Endothelial cell of umbilical vein (primary cell): ENCODE results near the gene SYDE1. TPM values are rescaled to one million over a fixed set of nuclear protein-coding genes. Genes with fewer than 3 reads are reported as not detected.

Experiments
- BruUV-seq: library from RNA; stranded (reverse); fragments of 400-500 nt; replicated peaks from 2 replicates; lab custom pipeline; 2021; lab: Mats Ljungman, UMichigan
- CTCF ChIA-PET: fragments of 300-600, 350-600 bp; sonication (Branson Sonifier 250); formaldehyde crosslinking; loops from one replicate; lab custom pipeline; 2021; ENCODE audit warnings: antibody characterized with exemption, inconsistent platforms; lab: Charles Lee
- POLR2A ChIA-PET: fragments of 300-600, 350-600 bp; sonication (Branson Sonifier 250); formaldehyde crosslinking; loops from one replicate; lab custom pipeline; 2021; ENCODE audit warnings: antibody characterized with exemption, inconsistent platforms; lab: Charles Lee
- DNase-seq: peaks from one replicate; pipeline ENCODE4 v3.0.0-alpha.2; 2011; ENCODE audit warnings: low read depth, low spot score
- FAIRE-seq: peaks from 2 replicates; lab custom pipeline; 2011; peaks lifted over from hg19 to GRCh38; lab: Jason Lieb, UNC
- H2AFZ ChIP-seq: 2 replicates; pipeline ENCODE4 v1.6.0; 2012; ENCODE audit warnings: low read depth, low read length, control low read depth, inconsistent platforms
- H3K27ac ChIP-seq: 2 replicates; pipeline ENCODE4 v1.5.1; 2011; ENCODE audit warnings: low read depth, mild to moderate bottlenecking, control low read depth, low read length, moderate library complexity; ENCODE audit not compliant: insufficient read depth
- H3K27me3 ChIP-seq, 2 experiments: 2 replicates each; pipeline versions ENCODE4 v1.6.0 to v1.6.1; 2011; ENCODE audit warnings: low read length in 2 of 2, mixed read lengths in 1 of 2; ENCODE audit not compliant: control insufficient read depth in 2 of 2, insufficient read depth in 2 of 2
- H3K36me3 ChIP-seq, 2 experiments: 2 replicates in 1 of 2; 3 replicates in 1 of 2; pipeline ENCODE4 v1.5.1; 2011; ENCODE audit warnings: low read length in 2 of 2, mild to moderate bottlenecking in 1 of 2, moderate library complexity in 1 of 2; ENCODE audit not compliant: control insufficient read depth in 2 of 2, insufficient read depth in 2 of 2; ENCODE audit errors: extremely low read depth in 1 of 2
- H3K4me1 ChIP-seq: 3 replicates; pipeline ENCODE4 v1.5.1; 2011; ENCODE audit warnings: mild to moderate bottlenecking, low read length; ENCODE audit not compliant: control insufficient read depth, insufficient read depth; ENCODE audit errors: extremely low read depth
- H3K4me2 ChIP-seq: 2 replicates; pipeline ENCODE4 v1.6.1; 2011; ENCODE audit warnings: low read length, control low read depth, mixed read lengths; ENCODE audit not compliant: insufficient read depth
- H3K4me3 ChIP-seq, 3 experiments: fragments of 200-600 bp in 1 of 3; sonication (generic), shearing (Covaris generic) in 1 of 3; replicated peaks in 1 of 3; 2 replicates each; pipeline ENCODE4 v1.5.1; 2011 to 2016; ENCODE audit warnings: control low read depth in 3 of 3, low read length in 3 of 3, mild to moderate bottlenecking in 2 of 3, inconsistent platforms in 1 of 3, low read depth in 1 of 3, moderate library complexity in 1 of 3; ENCODE audit not compliant: insufficient read depth in 1 of 3
- H3K79me2 ChIP-seq: 2 replicates; pipeline ENCODE4 v1.6.0; 2012; ENCODE audit warnings: low read length, inconsistent platforms; ENCODE audit not compliant: control insufficient read depth, insufficient read depth
- H3K9ac ChIP-seq: replicated peaks from 2 replicates; pipeline ENCODE3; 2011; ENCODE audit warnings: low read length, control low read depth; ENCODE audit not compliant: insufficient read depth; ENCODE audit errors: extremely low read depth
- H3K9me1 ChIP-seq: replicated peaks from 3 replicates; pipeline ENCODE4 v1.6.0; 2011; ENCODE audit warnings: mild to moderate bottlenecking, low read length; ENCODE audit not compliant: control insufficient read depth, insufficient read depth; ENCODE audit errors: extremely low read depth
- H3K9me3 ChIP-seq: replicated peaks from 2 replicates; pipeline ENCODE4 v1.5.1; 2012; ENCODE audit warnings: low read length, inconsistent platforms; ENCODE audit not compliant: control insufficient read depth, insufficient read depth
- H4K20me1 ChIP-seq: replicated peaks from 2 replicates; pipeline ENCODE3; 2011; ENCODE audit warnings: mild to moderate bottlenecking, low read length; ENCODE audit not compliant: control insufficient read depth, insufficient read depth; ENCODE audit errors: extremely low read depth
- EZH2 ChIP-seq: IDR thresholded peaks from 2 replicates; pipeline ENCODE4 v1.6.1; 2012; ENCODE audit warnings: borderline replicate concordance, low read depth, mild to moderate bottlenecking, moderate library complexity, low read length, inconsistent platforms; ENCODE audit not compliant: severe bottlenecking
- FOS ChIP-seq: IDR thresholded peaks from 2 replicates; pipeline ENCODE4 v1.6.1; 2011; ENCODE audit warnings: mild to moderate bottlenecking, low read length, moderate library complexity, borderline replicate concordance; ENCODE audit not compliant: insufficient read depth
- GATA2 ChIP-seq: IDR thresholded peaks from 2 replicates; pipeline ENCODE4 v1.7.0; 2011; ENCODE audit warnings: low read depth, mild to moderate bottlenecking, moderate library complexity, mixed read lengths, low read length; ENCODE audit not compliant: insufficient read length, insufficient read depth
- JUN ChIP-seq: IDR thresholded peaks from 2 replicates; pipeline ENCODE4 v1.6.1; 2011; ENCODE audit warnings: borderline replicate concordance, low read depth; ENCODE audit not compliant: insufficient read length, insufficient read depth
- MYC ChIP-seq: IDR thresholded peaks from one replicate; pipeline ENCODE4 v1.6.1; 2011; ENCODE audit warnings: mild to moderate bottlenecking, low read depth, low read length
- POLR2A ChIP-seq: IDR thresholded peaks from 2 replicates; pipeline ENCODE4 v1.6.1; 2012; ENCODE audit warnings: low read depth, mild to moderate bottlenecking, control low read depth, low read length
- POLR2AphosphoS5 ChIP-seq: IDR thresholded peaks from 2 replicates; pipeline ENCODE4 v1.6.1; 2012; ENCODE audit warnings: low read depth, mild to moderate bottlenecking, control low read depth, low read length, moderate library complexity; ENCODE audit not compliant: insufficient read depth
- dilution Hi-C: fragments of 300-500 bp; cut with MboI; formaldehyde crosslinking; loops from one replicate; pipeline ENCODE4 v1.15.0; 2019; ENCODE audit warnings: low sequenced_read_pairs; ENCODE audit not compliant: extremely low pct_ligation_motif_present
- intact Hi-C: fragments of 100-400 bp; cut with micrococcal nuclease; formaldehyde crosslinking; loops from one replicate; pipeline ENCODE4 v1.10.0; 2022
- polyA plus RNA-seq, 4 experiments: library from polyadenylated mRNA; depleted of rRNA in 3 of 4; stranded (reverse) in 3 of 4; unstranded in 1 of 4; fragments of >200 nt; gene quantifications; 2 replicates each; pipeline versions ENCODE4 v1.2.1 to v1.2.3, GENCODE V29; 2011 to 2012; ENCODE audit warnings: missing spikeins in 1 of 4
- total RNA-seq: library from RNA; stranded (reverse); gene quantifications from 2 replicates; pipeline ENCODE4 v1.2.3, GENCODE V29; 2021
- TF ChIP-seq, protein P1 (sequence below), 2 donors: IDR thresholded peaks; 1 replicate in 1 of 2; 2 replicates in 1 of 2; pipeline ENCODE4 v1.5.1; 2011; ENCODE audit warnings: low read length in 2 of 2, mild to moderate bottlenecking in 2 of 2, moderate library complexity in 2 of 2, control low read depth in 1 of 2, inconsistent platforms in 1 of 2, low read depth in 1 of 2; ENCODE audit not compliant: insufficient read depth in 1 of 2; ENCODE audit errors: extremely low read depth in 1 of 2
- TF ChIP-seq, protein P2 (sequence below): IDR thresholded peaks from 2 replicates; pipeline ENCODE4 v1.6.1; 2011; ENCODE audit not compliant: insufficient read depth, insufficient read length

SYDE1 gene
- total and polyA plus RNA-seq, 2 donors (not counting 3 experiments of a cell fraction or from before 2014, with no cell fraction given) = 33.1 to 35.3 TPM

DNA sequence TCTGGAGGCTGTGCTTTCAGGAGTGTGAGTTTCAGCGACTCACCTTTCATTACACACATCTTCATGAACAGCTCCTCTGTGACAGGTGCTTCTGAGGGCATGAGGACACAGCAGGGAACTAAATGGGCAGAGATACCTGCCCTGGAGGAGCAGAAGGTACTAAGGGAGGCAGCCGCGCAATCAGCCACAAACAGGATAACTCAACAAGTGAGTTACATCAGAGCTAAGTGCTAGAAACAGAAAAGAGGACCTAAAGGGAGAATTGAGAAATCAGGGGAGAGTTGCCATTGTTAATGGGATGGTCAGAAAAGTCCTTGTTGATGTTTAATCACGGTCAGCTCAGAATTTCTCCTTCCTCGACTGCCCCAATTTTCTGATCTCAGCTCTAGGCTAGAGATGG, 42.5 kb downstream of the SYDE1 start:
- Histone ChIP-seq H3K4me3 (no peak overlapping the region), H2AFZ (no peak overlapping the region), H3K79me2 (no peaks in the 10 kb centered on the region), H3K9ac (no peak overlapping the region), H3K27ac (no peak overlapping the region), H3K27me3 (peaks cover 0 to 12% of the 10 kb centered on the region in 2 experiments), H3K4me1 (no peaks in the 10 kb centered on the region), H3K36me3 (no peaks in the 10 kb centered on the region), H4K20me1 (no peaks in the 10 kb centered on the region), H3K4me2 (no peak overlapping the region), H3K9me3 (no peaks in the 10 kb centered on the region), H3K9me1 (no peaks in the 10 kb centered on the region)
- ChIA-PET POLR2A (no interaction called here), CTCF (interaction anchor here (0.7 to 7.4 kb wide), 9 partner anchors 10 to 60 kb away, joined by 3 to 176 read pairs (median 5); no protein-coding TSS in a partner anchor)
- TF ChIP-seq, protein P1, sequence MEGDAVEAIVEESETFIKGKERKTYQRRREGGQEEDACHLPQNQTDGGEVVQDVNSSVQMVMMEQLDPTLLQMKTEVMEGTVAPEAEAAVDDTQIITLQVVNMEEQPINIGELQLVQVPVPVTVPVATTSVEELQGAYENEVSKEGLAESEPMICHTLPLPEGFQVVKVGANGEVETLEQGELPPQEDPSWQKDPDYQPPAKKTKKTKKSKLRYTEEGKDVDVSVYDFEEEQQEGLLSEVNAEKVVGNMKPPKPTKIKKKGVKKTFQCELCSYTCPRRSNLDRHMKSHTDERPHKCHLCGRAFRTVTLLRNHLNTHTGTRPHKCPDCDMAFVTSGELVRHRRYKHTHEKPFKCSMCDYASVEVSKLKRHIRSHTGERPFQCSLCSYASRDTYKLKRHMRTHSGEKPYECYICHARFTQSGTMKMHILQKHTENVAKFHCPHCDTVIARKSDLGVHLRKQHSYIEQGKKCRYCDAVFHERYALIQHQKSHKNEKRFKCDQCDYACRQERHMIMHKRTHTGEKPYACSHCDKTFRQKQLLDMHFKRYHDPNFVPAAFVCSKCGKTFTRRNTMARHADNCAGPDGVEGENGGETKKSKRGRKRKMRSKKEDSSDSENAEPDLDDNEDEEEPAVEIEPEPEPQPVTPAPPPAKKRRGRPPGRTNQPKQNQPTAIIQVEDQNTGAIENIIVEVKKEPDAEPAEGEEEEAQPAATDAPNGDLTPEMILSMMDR (IDR thresholded peaks at IDR 0.05; ENCODE audit: extremely low read depth in 1 of 2, insufficient read depth in 1 of 2, low read depth in 1 of 2, low read length in 2 of 2) = no peak
- no peak for TF ChIP-seq EZH2
- TF ChIP-seq POLR2AphosphoS5 = no peak
- no peak for TF ChIP-seq JUN
- no peak for TF ChIP-seq FOS
- TF ChIP-seq POLR2A = no peak
- no peak for TF ChIP-seq GATA2
- TF ChIP-seq MYC = no peak
- TF ChIP-seq, protein P2, sequence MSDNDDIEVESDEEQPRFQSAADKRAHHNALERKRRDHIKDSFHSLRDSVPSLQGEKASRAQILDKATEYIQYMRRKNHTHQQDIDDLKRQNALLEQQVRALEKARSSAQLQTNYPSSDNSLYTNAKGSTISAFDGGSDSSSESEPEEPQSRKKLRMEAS = no peak
- no peak for FAIRE-seq
- dilution Hi-C loops = no loop called here
- intact Hi-C loops = loop anchor here (1.0 to 5.0 kb wide), 4 partner anchors 24 to 408 kb away; a partner anchor contains a TSS
- DNase-seq = no peak
- BruUV-seq = no TSS peak
